Adrenal gland (tissue), 5 donors: ENCODE data around the gene SPRR2E.

Experiments
- POLR2A ChIP-seq, 2 donors: fragments of 450-650 bp; IDR thresholded peaks; one replicate each; pipeline ENCODE4 v1.6.1; 2017; ENCODE audit warnings: antibody characterized with exemption in 2 of 2, mild to moderate bottlenecking in 2 of 2, moderate library complexity in 1 of 2
- TF ChIP-seq, protein P1 (sequence below), 6 experiments: fragments of 450-650 bp in 4 of 6; fragments of 200-600 bp in 2 of 6; sonication (generic) in 1 of 6; IDR thresholded peaks; 1 replicate in 5 of 6; 2 replicates in 1 of 6; pipeline versions ENCODE4 v1.5.1 to v1.8.0; 2016 to 2021; ENCODE audit warnings: antibody characterized with exemption in 6 of 6, mild to moderate bottlenecking in 2 of 6, moderate library complexity in 1 of 6
- donor health status: DM: no; HTN: no; CAD: no.

DNA sequence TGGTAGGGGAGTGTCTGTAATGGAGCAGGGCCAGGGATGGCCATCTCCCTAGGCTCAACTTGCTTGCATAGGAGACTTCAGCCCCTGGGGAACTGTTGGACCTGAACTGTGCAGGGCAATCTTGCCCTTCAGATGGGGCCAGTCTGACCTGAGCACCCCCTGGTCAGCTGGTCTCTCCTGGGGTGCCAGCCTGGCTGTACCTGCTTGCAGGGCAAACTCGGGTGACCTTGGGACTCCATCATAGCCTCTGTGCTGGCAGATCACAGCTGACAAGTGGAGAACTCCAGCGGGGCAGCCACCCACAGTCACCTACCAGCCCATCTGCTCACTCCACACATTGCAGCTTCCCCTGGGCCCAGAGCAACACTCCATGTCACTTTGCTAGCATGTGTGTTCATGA, 45.1 kb downstream of the SPRR2E start:
- TF ChIP-seq, protein P1, sequence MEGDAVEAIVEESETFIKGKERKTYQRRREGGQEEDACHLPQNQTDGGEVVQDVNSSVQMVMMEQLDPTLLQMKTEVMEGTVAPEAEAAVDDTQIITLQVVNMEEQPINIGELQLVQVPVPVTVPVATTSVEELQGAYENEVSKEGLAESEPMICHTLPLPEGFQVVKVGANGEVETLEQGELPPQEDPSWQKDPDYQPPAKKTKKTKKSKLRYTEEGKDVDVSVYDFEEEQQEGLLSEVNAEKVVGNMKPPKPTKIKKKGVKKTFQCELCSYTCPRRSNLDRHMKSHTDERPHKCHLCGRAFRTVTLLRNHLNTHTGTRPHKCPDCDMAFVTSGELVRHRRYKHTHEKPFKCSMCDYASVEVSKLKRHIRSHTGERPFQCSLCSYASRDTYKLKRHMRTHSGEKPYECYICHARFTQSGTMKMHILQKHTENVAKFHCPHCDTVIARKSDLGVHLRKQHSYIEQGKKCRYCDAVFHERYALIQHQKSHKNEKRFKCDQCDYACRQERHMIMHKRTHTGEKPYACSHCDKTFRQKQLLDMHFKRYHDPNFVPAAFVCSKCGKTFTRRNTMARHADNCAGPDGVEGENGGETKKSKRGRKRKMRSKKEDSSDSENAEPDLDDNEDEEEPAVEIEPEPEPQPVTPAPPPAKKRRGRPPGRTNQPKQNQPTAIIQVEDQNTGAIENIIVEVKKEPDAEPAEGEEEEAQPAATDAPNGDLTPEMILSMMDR (IDR thresholded peaks at IDR 0.05) = no peak
- no peak for TF ChIP-seq POLR2A (IDR thresholded peaks at IDR 0.05)
